Neural progenitor cell (in vitro differentiated cells): ENCODE measurements around the gene RNF26. TPM values are rescaled to one million over a fixed set of nuclear protein-coding genes. Genes with fewer than 3 reads are reported as not detected.

ENCODE experiments used
- DNase-seq: peaks from one replicate; pipeline ENCODE4 v3.0.0-alpha.2; 2016; ENCODE audit warnings: low spot score
- H2AFZ ChIP-seq: fragments of 200-600 bp; sonication (generic); replicated peaks from 2 replicates; pipeline ENCODE4 v1.6.1; 2016; ENCODE audit warnings: antibody characterized with exemption
- H3F3A ChIP-seq: fragments of 200-600 bp; sonication (generic); 2 replicates; pipeline ENCODE4 v1.6.1; 2016; ENCODE audit warnings: antibody characterized with exemption, low read depth
- H3K27ac ChIP-seq: fragments of 200-600 bp; sonication (generic); 2 replicates; pipeline ENCODE4 v1.5.1; 2016; ENCODE audit warnings: mild to moderate bottlenecking
- H3K27me3 ChIP-seq: fragments of 200-600 bp; sonication (generic); 2 replicates; pipeline ENCODE4 v1.6.1; 2016; ENCODE audit warnings: mild to moderate bottlenecking, moderate library complexity
- H3K36me3 ChIP-seq: fragments of 200-600 bp; sonication (generic); 2 replicates; pipeline ENCODE4 v1.5.1; 2016
- H3K4me1 ChIP-seq: fragments of 200-600 bp; sonication (generic); 2 replicates; pipeline ENCODE4 v1.6.1; 2016; ENCODE audit warnings: mixed run types
- H3K4me2 ChIP-seq: fragments of 200-600 bp; sonication (generic); 2 replicates; pipeline ENCODE4 v1.6.1; 2016
- H3K4me3 ChIP-seq: fragments of 200-600 bp; sonication (generic); 2 replicates; pipeline ENCODE4 v1.5.1; 2016
- H3K79me2 ChIP-seq: fragments of 200-600 bp; sonication (generic); 2 replicates; pipeline ENCODE4 v1.6.1; 2016; ENCODE audit warnings: low read depth
- H3K9ac ChIP-seq: fragments of 200-600 bp; sonication (generic); 2 replicates; pipeline ENCODE4 v1.6.1; 2016
- H3K9me3 ChIP-seq: fragments of 200-600 bp; sonication (generic); 2 replicates; pipeline ENCODE4 v1.5.1; 2016; ENCODE audit warnings: low read depth
- H4K20me1 ChIP-seq: fragments of 200-600 bp; sonication (generic); 2 replicates; pipeline ENCODE4 v1.6.1; 2016; ENCODE audit warnings: low read depth
- H3K27ac Mint-ChIP-seq: 3 replicates; pipeline ENCODE4 v1.8.0; 2021; ENCODE audit warnings: mixed read lengths
- H3K27me3 Mint-ChIP-seq: 2 replicates; pipeline ENCODE4 v1.8.0; 2022; ENCODE audit warnings: low read depth, mild to moderate bottlenecking, inconsistent platforms, moderate library complexity, mixed read lengths; ENCODE audit not compliant: insufficient read depth
- H3K36me3 Mint-ChIP-seq: 3 replicates; pipeline ENCODE4 v1.8.0; 2021; ENCODE audit warnings: mixed read lengths
- H3K4me1 Mint-ChIP-seq: 3 replicates; pipeline ENCODE4 v1.8.0; 2021; ENCODE audit warnings: mixed read lengths
- H3K4me3 Mint-ChIP-seq: 3 replicates; pipeline ENCODE4 v1.8.0; 2021; ENCODE audit warnings: mild to moderate bottlenecking, moderate library complexity, mixed read lengths
- H3K9me3 Mint-ChIP-seq: 3 replicates; pipeline ENCODE4 v1.8.0; 2020; ENCODE audit warnings: mixed read lengths
- CTCF ChIP-seq: fragments of 200-600 bp; sonication (generic); IDR thresholded peaks from 2 replicates; pipeline ENCODE4 v1.5.1; 2017; ENCODE audit warnings: antibody characterized with exemption, mild to moderate bottlenecking
- EZH2 ChIP-seq: fragments of 200-600 bp; sonication (generic); IDR thresholded peaks from 2 replicates; pipeline ENCODE4 v1.6.1; 2017; ENCODE audit warnings: antibody characterized with exemption, mild to moderate bottlenecking, moderate library complexity
- EZH2phosphoT487 ChIP-seq: fragments of 200-600 bp; sonication (generic); IDR thresholded peaks from 2 replicates; pipeline ENCODE4 v1.6.1; 2017; ENCODE audit warnings: antibody characterized with exemption
- total RNA-seq: library from RNA; depleted of rRNA; stranded (reverse); fragments of >200 nt; gene quantifications from 2 replicates; pipeline ENCODE4 v1.2.3, GENCODE V29; 2015; ENCODE audit warnings: low replicate concordance

The RNF26 gene
- total RNA-seq, 1 donor from 2014 or later: 17.1 TPM

DNA sequence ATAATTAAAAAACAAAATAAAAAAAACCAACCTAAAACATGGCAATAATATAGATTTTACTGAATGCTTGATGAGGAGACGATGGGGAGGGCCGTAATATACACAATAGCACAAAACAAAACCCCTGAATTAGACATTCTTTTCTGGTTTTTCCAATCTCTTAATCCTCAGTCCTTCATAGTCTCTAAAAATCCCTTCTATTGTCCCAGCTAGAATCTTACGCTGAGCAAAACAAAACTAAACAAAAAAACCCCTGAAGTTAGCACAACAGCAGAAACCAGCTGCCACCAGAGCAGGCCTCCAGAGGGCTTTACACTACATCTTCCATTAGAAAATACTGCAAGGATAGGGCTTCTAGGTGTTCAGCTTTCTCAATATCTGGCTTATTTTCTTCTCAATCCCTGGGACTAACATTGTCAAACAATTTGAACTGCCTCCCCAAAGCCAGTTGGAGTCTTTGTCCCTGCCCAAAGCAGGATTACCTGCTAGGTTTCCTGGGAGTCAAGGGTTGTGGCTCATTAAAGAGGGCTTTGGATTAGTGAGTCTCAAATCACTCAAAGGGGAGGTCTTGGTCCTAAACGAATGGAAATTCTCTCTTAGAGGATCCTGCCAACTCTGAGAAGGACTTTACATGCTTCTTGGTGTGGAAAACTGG, 2.1 kb upstream of the RNF26 start:
- TF ChIP-seq EZH2phosphoT487 (no peak), EZH2 (no peak), CTCF (no peak)
- peaks cover 5% of the 10 kb centered on the region for H3K36me3 Mint-ChIP-seq
- peak overlapping the region; percentile 58 for H3K27ac Mint-ChIP-seq

GRCh38 chr11:119335091-119335654, 846 bp downstream of the RNF26 start:
- Histone ChIP-seq H3F3A (peaks cover 72% of the 10 kb centered on the region), H3K4me2 (peak overlapping the region; percentile 99), H3K9me3 (no peaks in the 10 kb centered on the region), H3K36me3 (no peaks in the 10 kb centered on the region), H2AFZ (no peak overlapping the region), H3K9ac (peak overlapping the region; percentile 99), H3K27me3 (peaks cover 16% of the 10 kb centered on the region), H3K27ac (peak overlapping the region; percentile 94), H3K4me1 (peaks cover 66% of the 10 kb centered on the region), H3K4me3 (peak overlapping the region; percentile 91), H4K20me1 (peaks cover 17% of the 10 kb centered on the region), H3K79me2 (peaks cover 35% of the 10 kb centered on the region)
- no peak for TF ChIP-seq EZH2phosphoT487
- no peak for DNase-seq
- Mint-ChIP-seq H3K27me3 (peaks cover 9% of the 10 kb centered on the region), H3K9me3 (no peaks in the 10 kb centered on the region), H3K27ac (peak overlapping the region; percentile 94), H3K4me1 (peaks cover 68% of the 10 kb centered on the region), H3K36me3 (peaks cover 5% of the 10 kb centered on the region), H3K4me3 (peak overlapping the region; percentile 100)

More for the DNA sequence above, 2.1 kb upstream of the RNF26 start:
- Histone ChIP-seq H3F3A (peaks cover 49% of the 10 kb centered on the region), H3K4me3 (no peak overlapping the region), H3K36me3 (no peaks in the 10 kb centered on the region), H3K9me3 (no peaks in the 10 kb centered on the region), H3K27ac (peak overlapping the region; percentile 94), H3K4me1 (peaks cover 42% of the 10 kb centered on the region), H3K27me3 (no peaks in the 10 kb centered on the region), H4K20me1 (peaks cover 7% of the 10 kb centered on the region), H3K4me2 (peak overlapping the region; percentile 51), H2AFZ (no peak overlapping the region), H3K9ac (no peak overlapping the region), H3K79me2 (peaks cover 29% of the 10 kb centered on the region)
- peak; percentile 83 for DNase-seq
- Mint-ChIP-seq H3K27me3 (peaks cover 7% of the 10 kb centered on the region), H3K4me1 (peaks cover 47% of the 10 kb centered on the region), H3K9me3 (no peaks in the 10 kb centered on the region), H3K4me3 (no peak overlapping the region)

- H3K36me3 Mint-ChIP-seq: peaks cover 5% of the 10 kb centered on the region
- no peak overlapping the region for H3K27ac Mint-ChIP-seq
- Histone ChIP-seq H3K4me1 (peaks cover 72% of the 10 kb centered on the region), H3F3A (peaks cover 68% of the 10 kb centered on the region), H3K4me3 (peak overlapping the region; percentile 91), H2AFZ (no peak overlapping the region), H3K9ac (no peak overlapping the region), H3K27ac (no peak overlapping the region), H3K4me2 (peak overlapping the region; percentile 99), H3K36me3 (no peaks in the 10 kb centered on the region), H3K9me3 (no peaks in the 10 kb centered on the region), H3K79me2 (peaks cover 35% of the 10 kb centered on the region), H4K20me1 (peaks cover 17% of the 10 kb centered on the region), H3K27me3 (peaks cover 23% of the 10 kb centered on the region)
- TF ChIP-seq EZH2 (no peak), CTCF (no peak), EZH2phosphoT487 (no peak)
- H3K27me3 Mint-ChIP-seq: peaks cover 12% of the 10 kb centered on the region
- DNase-seq: no peak
- peaks cover 70% of the 10 kb centered on the region for H3K4me1 Mint-ChIP-seq
- H3K9me3 Mint-ChIP-seq: no peaks in the 10 kb centered on the region
- H3K4me3 Mint-ChIP-seq: peak overlapping the region; percentile 100
These were observed 1.6 kb downstream of the RNF26 start for GRCh38 chr11:119335655-119336543.
